HepG2 (cell line): ENCODE data around the gene FIBP. TPM values are rescaled to one million over a fixed set of nuclear protein-coding genes. Genes with fewer than 3 reads are reported as not detected.

Source experiments
- BRD4 ChIP-seq: sonication (generic); formaldehyde crosslinking; IDR thresholded peaks from 2 replicates; pipeline ENCODE4 v1.4.0; 2020; ENCODE audit warnings: missing genetic modification reagents
- GZF1 ChIP-seq: sonication (generic); formaldehyde crosslinking; IDR thresholded peaks from 2 replicates; pipeline ENCODE4 v1.5.1; 2020; ENCODE audit warnings: mild to moderate bottlenecking, missing genetic modification reagents
- KLF11 ChIP-seq: IDR thresholded peaks from 2 replicates; pipeline ENCODE4 v1.6.1; 2016; ENCODE audit warnings: missing compliant biosample characterization
- YY1 ChIP-seq: IDR thresholded peaks from 2 replicates; pipeline ENCODE4 v1.6.1; 2011; ENCODE audit warnings: low read length, low read depth, moderate library complexity, mild to moderate bottlenecking; ENCODE audit not compliant: insufficient read depth, insufficient replicate concordance
- ZBTB40 ChIP-seq, 2 experiments: fragments of 450-650 bp in 1 of 2; sonication (generic) in 1 of 2; formaldehyde crosslinking in 1 of 2; IDR thresholded peaks; 2 replicates each; pipeline versions ENCODE4 v1.6.1 to v1.8.0; 2016 to 2022; ENCODE audit warnings: antibody characterized with exemption in 1 of 2, mild to moderate bottlenecking in 1 of 2, missing genetic modification reagents in 1 of 2
- ZBTB8A ChIP-seq: sonication (generic); formaldehyde crosslinking; IDR thresholded peaks from 2 replicates; pipeline ENCODE4 v1.4.0; 2020; ENCODE audit warnings: mild to moderate bottlenecking, low read depth, missing genetic modification reagents, borderline replicate concordance
- ZFX ChIP-seq: sonication (generic); formaldehyde crosslinking; IDR thresholded peaks from 2 replicates; pipeline ENCODE4 v1.4.0; 2020; ENCODE audit warnings: mild to moderate bottlenecking, low read depth, missing genetic modification reagents, moderate library complexity
- ZNF34 ChIP-seq: sonication (generic); formaldehyde crosslinking; IDR thresholded peaks from 2 replicates; pipeline ENCODE4 v1.4.0; 2020; ENCODE audit warnings: mild to moderate bottlenecking, missing genetic modification reagents, borderline replicate concordance
- ZNF646 ChIP-seq: sonication (generic); formaldehyde crosslinking; IDR thresholded peaks from 2 replicates; pipeline ENCODE4 v1.9.0; 2021; ENCODE audit warnings: mild to moderate bottlenecking, missing genetic modification reagents
- ZNF678 ChIP-seq: sonication (generic); formaldehyde crosslinking; IDR thresholded peaks from 2 replicates; pipeline ENCODE4 v1.4.0; 2020; ENCODE audit warnings: mild to moderate bottlenecking, missing genetic modification reagents
- polyA plus RNA-seq, 8 experiments: library from polyadenylated mRNA; depleted of rRNA in 3 of 8; stranded (reverse) in 7 of 8; unstranded in 1 of 8; fragments of >200 nt; fragmentation: Illumina TruSeq in 4 of 8; extraction: Trizol in 4 of 8; gene quantifications; 2 replicates each; pipeline versions ENCODE4 v1.2.1 to v1.2.3, GENCODE V29; 2011 to 2016; ENCODE audit warnings: low read depth in 4 of 8, missing spikeins in 1 of 8, mixed read lengths in 1 of 8; ENCODE audit not compliant: insufficient read depth in 1 of 8
- total RNA-seq, 5 experiments: library from RNA; depleted of rRNA; stranded (reverse); fragments of >200 nt; fragmentation: Illumina TruSeq; extraction: Trizol; gene quantifications; 2 replicates each; pipeline ENCODE4 v1.2.3, GENCODE V29; 2016; ENCODE audit warnings: low read depth in 1 of 5

FIBP gene
- total and polyA plus RNA-seq, 2 of the 13 experiments (the other 11 are each of a cell fraction or from before 2014, with no cell fraction given), result 42.9 to 62.1 TPM

DNA sequence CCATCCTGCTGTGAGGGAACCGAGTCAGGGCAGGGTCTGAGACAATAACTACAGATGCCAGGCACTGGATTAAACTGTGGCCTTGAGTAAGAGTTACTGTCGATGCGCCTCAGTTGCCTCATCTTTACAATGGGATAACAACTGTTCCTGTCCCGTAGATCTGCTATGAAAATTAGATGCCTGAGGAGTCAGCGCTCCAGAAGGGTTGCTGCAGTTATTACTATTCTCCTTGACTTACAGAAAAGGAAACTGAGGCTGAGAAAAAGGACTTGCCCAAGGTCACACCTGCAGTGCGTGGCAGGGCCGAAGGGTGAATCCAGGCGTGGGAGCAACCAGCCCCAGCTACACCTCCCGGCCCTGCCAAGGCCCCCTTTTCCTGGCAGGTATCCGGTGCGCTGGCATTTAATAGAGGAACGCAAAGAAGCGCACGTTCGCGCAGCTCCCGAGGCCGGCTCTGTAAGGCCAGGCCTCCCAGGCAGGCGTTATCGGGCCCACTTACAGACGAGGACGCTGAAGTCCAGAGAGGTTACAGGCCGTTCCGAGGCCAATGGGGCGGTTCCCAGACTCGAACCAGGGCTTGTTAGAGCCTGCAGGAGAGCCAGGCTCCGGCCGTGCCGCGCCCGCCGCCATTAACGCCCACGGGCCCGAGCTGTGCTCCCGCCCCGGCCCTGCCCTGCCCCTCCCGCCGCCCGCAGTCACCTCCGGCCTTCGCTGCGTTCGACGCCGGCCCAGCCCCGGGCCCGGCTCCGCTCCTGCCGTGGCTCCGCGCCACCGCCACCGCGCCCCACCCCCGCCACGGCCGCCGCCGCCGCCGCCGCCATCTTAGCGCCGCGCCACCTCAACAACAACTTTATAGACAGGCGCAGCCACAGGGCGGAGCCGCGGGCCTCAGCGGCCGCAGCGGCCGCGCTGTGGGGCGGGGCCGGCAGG, 30.2 kb upstream of the FIBP start, which contains the start of gene C11orf68 (continued):
- peak; percentile 69 for TF ChIP-seq ZBTB40 (IDR thresholded peaks at IDR 0.05)
- TF ChIP-seq ZBTB40 (CRISPR knock-in tag; IDR thresholded peaks at IDR 0.05), result peak; percentile 99
- TF ChIP-seq KLF11 (CRISPR knock-in tag), result no peak
- no peak for TF ChIP-seq ZBTB8A (CRISPR knock-in tag)
- no peak for TF ChIP-seq ZNF646
- no peak for TF ChIP-seq ZNF678 (CRISPR knock-in tag)
- TF ChIP-seq ZNF34, result 0 out of 2 replicates have a peak, but pooled peaks have one; percentile 8
- no peak for TF ChIP-seq BRD4
- no peak for TF ChIP-seq GZF1 (CRISPR knock-in tag)
- TF ChIP-seq ZFX (CRISPR knock-in tag), result peak; percentile 19
- peak; percentile 95 for TF ChIP-seq YY1
